ENCODE results near the gene MUC5AC. TPM values are rescaled to one million over a fixed set of nuclear protein-coding genes. Genes with fewer than 3 reads are reported as not detected.
"Not testable (repeated sequence)": the region's sequence is repeated elsewhere in the genome, so short reads cannot be mapped to it uniquely, and the experiment has no call there.

The MUC5AC gene
- total RNA-seq, 1 experiment from 2014 or later: 0.03 TPM

- Histone ChIP-seq H3K36me3 (no peaks in the 10 kb centered on the region), H3K4me3 (no peak overlapping the region), H3K27ac (no peak overlapping the region), H3K9me3 (replicated peaks) (no peaks in the 10 kb centered on the region), H3K27me3 (replicated peaks) (no peaks in the 10 kb centered on the region), H3K4me1 (replicated peaks) (no peaks in the 10 kb centered on the region)
- no peak for DNase-seq (ENCODE audit: low read depth in 1 of 2, low spot score in 2 of 2)
Measured at GRCh38 chr11:1168721-1169161, 11.0 kb downstream of the MUC5AC start.

DNA sequence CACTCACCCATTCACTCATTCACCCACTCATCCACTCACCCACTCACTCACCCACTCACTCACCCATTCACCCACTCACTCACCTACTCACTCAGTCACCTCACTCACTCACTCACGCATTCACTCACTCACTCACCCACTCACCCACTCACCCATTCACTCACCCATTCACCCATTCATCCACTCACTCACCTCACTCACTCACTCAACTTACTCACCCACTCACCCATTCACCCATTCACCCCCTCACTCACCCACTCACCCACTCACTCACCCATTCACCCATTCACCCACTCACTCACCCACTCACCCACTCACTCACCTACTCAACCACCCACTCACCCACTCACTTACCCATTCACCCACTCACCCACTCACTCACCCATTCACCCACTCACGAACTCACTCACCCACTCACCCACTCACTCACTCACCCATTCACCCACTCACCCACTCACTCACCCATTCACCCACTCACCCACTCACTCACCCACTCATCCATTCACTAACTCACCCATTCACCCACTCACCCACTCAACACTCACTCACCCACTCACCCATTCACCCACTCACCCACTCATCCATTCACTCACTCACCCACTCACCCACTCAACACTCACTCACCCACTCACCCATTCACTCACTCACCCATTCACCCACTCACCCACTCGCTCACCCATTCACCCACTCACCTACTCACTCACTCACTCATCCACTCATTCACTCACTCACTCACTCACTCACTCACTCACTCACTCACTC is 13.7 kb downstream of the MUC5AC start:
- Histone ChIP-seq H3K36me3 (no peaks in the 10 kb centered on the region), H3K27me3 (replicated peaks) (no peaks in the 10 kb centered on the region), H3K4me3 (no peak overlapping the region), H3K9me3 (replicated peaks) (no peaks in the 10 kb centered on the region), H3K27ac (no peak overlapping the region), H3K4me1 (replicated peaks) (no peaks in the 10 kb centered on the region)
- no peak for DNase-seq (ENCODE audit: low read depth in 1 of 2, low spot score in 2 of 2)

GRCh38 chr11:1171985-1172728 is 14.4 kb downstream of the MUC5AC start:
- no peaks in the 10 kb centered on the region for H3K36me3 ChIP-seq
- no peak overlapping the region for H3K4me3 ChIP-seq
- no peaks in the 10 kb centered on the region for H3K4me1 ChIP-seq (replicated peaks)
- H3K9me3 ChIP-seq (replicated peaks): no peaks in the 10 kb centered on the region
- no peak for DNase-seq (ENCODE audit: low read depth in 1 of 2, low spot score in 2 of 2)
- H3K27me3 ChIP-seq (replicated peaks): no peaks in the 10 kb centered on the region
- H3K27ac ChIP-seq: no peak overlapping the region

DNA sequence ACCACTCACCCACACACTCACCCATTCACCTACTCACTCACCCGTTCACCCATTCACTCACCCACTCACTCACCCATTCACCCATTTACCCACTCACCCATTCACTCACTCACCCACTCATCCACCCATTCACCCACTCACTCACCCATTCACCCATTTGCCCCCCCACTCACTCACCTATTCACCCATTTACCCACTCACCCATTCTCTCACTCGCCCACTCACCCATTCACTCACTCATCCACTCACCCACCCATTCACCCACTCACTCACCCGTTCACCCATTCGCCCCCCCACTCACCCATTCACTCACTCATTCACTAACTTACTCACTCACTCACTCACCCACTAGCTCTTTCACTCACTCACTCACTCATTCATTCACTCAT is 15.0 kb downstream of the MUC5AC start:
- Histone ChIP-seq H3K27me3 (replicated peaks) (no peaks in the 10 kb centered on the region), H3K4me3 (no peak overlapping the region), H3K36me3 (no peaks in the 10 kb centered on the region), H3K9me3 (replicated peaks) (no peaks in the 10 kb centered on the region), H3K4me1 (replicated peaks) (no peaks in the 10 kb centered on the region), H3K27ac (no peak overlapping the region)
- no peak for DNase-seq (ENCODE audit: low read depth in 1 of 2, low spot score in 2 of 2)

- H3K9me3 ChIP-seq (replicated peaks); H3K36me3 ChIP-seq; H3K27me3 ChIP-seq (replicated peaks); H3K27ac ChIP-seq; H3K4me1 ChIP-seq (replicated peaks); H3K4me3 ChIP-seq; DNase-seq (ENCODE audit: low read depth in 1 of 2, low spot score in 2 of 2): not testable (repeated sequence)
Measured at GRCh38 chr11:1173396-1173795, 15.6 kb downstream of the MUC5AC start.

DNA sequence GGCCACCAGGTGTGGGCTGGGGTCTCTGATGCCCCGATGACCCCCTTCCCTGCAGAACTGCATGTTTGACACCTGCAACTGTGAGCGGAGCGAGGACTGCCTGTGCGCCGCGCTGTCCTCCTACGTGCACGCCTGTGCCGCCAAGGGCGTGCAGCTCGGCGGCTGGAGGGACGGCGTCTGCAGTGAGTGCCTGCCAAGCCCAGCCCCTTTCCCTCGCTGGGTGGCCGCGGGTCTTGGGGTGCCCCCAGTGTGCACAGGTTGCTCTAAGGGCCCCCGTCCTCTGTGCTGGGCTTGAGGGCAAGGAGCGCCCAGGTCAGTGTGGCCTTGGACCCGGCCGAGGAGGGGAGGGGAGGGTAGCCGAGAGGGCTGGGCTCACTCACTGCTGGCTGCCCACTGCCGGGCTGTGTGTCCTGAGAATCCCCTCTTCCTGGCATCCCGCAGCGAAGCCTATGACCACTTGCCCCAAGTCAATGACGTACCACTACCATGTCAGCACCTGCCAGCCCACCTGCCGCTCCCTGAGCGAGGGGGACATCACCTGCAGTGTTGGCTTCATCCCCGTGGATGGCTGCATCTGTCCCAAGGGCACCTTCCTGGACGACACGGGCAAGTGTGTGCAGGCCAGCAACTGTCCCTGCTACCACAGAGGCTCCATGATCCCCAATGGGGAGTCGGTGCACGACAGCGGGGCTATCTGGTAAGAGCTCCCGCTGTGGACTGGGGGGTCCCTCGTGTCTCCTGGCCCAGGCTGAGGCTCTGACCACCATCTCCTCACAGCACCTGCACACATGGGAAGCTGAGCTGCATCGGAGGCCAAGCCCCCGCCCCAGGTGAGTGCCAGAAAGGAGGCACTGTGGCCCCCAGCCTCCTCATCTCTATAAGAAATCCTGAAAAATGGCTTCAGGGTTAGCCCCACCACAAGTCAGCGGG is 17.0 kb downstream of the MUC5AC start:
- Histone ChIP-seq H3K9me3 (replicated peaks) (no peaks in the 10 kb centered on the region), H3K4me1 (replicated peaks) (no peaks in the 10 kb centered on the region), H3K36me3 (no peaks in the 10 kb centered on the region), H3K27me3 (replicated peaks) (no peaks in the 10 kb centered on the region), H3K27ac (no peak overlapping the region), H3K4me3 (no peak overlapping the region)
- no peak for DNase-seq (ENCODE audit: low read depth in 1 of 2, low spot score in 2 of 2)

DNA sequence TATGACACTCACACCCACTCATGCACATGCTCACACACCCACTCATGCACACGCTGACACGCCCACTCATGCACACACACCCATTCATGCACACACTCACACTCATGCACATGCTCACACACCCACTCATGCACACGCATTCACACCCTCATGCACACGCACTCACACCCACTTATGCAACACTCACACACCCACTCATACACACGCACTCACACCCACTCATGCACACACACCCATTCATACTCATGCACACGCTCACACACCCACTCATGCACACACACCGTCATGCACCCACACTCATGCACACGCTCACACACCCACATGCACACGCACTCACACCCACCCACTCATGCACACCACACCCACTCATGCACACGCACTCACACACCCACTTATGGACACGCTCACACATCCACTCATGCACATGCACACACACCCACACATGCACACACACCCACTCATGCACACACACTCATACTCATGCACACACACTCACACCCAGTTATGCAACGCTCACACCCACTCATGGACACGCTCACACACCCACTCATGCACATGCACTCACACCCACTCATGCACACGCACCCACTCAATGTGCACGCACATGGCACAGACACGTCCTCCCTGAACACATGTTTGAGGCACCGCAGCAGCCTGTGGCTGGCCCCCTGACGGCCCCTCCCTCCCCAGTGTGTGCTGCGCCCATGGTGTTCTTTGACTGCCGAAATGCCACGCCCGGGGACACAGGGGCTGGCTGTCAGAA is 17.9 kb downstream of the MUC5AC start:
- no peaks in the 10 kb centered on the region for H3K9me3 ChIP-seq (replicated peaks)
- H3K4me3 ChIP-seq: no peak overlapping the region
- no peak overlapping the region for H3K27ac ChIP-seq
- no peaks in the 10 kb centered on the region for H3K36me3 ChIP-seq
- H3K27me3 ChIP-seq (replicated peaks): no peaks in the 10 kb centered on the region
- no peaks in the 10 kb centered on the region for H3K4me1 ChIP-seq (replicated peaks)
- DNase-seq (ENCODE audit: low read depth in 1 of 2, low spot score in 2 of 2): no peak

DNA sequence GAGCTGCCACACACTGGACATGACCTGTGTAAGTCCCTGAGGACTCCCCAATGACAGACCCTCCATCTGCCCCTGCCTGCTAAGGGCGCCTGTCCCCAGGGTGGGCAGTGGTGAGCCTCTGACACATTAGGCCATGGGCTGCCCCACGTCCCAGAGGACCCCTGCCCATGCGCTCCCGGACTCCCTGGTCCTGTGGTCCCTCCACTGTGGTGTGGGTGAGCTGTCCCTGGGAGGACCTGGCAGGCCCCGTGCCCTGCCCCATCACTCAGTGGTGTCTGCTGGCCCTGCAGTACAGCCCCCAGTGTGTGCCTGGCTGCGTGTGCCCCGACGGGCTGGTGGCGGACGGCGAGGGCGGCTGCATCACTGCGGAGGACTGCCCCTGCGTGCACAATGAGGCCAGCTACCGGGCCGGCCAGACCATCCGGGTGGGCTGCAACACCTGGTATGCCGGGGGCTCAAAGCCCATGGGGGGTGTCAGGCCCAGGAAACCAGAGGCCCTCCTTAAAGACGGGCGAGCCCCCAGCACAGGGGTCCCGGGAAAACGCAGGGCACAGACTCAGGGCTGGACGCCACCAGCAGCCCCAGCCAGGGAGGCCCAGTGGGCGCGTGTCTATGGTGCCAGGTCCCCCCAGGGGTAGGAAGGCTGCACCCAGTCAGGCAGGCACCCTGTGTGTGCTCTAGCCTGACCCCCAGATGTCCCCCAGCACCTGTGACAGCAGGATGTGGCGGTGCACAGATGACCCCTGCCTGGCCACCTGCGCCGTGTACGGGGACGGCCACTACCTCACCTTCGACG is 18.7 kb downstream of the MUC5AC start:
- no peak overlapping the region for H3K4me3 ChIP-seq
- no peak overlapping the region for H3K27ac ChIP-seq
- no peak for DNase-seq (ENCODE audit: low read depth in 1 of 2, low spot score in 2 of 2)
- H3K4me1 ChIP-seq (replicated peaks): no peaks in the 10 kb centered on the region
- no peaks in the 10 kb centered on the region for H3K27me3 ChIP-seq (replicated peaks)
- no peaks in the 10 kb centered on the region for H3K36me3 ChIP-seq
- H3K9me3 ChIP-seq (replicated peaks): no peaks in the 10 kb centered on the region

- no peak for DNase-seq (ENCODE audit: low read depth in 1 of 2, low spot score in 2 of 2)
- Histone ChIP-seq H3K27me3 (replicated peaks) (no peaks in the 10 kb centered on the region), H3K4me3 (no peak overlapping the region), H3K4me1 (replicated peaks) (no peaks in the 10 kb centered on the region), H3K27ac (no peak overlapping the region), H3K36me3 (no peaks in the 10 kb centered on the region), H3K9me3 (replicated peaks) (no peaks in the 10 kb centered on the region)
Measured at GRCh38 chr11:1177020-1177770, 19.4 kb downstream of the MUC5AC start.

GRCh38 chr11:1177771-1178090 is 20.0 kb downstream of the MUC5AC start:
- Histone ChIP-seq H3K4me3 (no peak overlapping the region), H3K36me3 (no peaks in the 10 kb centered on the region), H3K4me1 (replicated peaks) (no peaks in the 10 kb centered on the region), H3K27me3 (replicated peaks) (no peaks in the 10 kb centered on the region), H3K27ac (no peak overlapping the region), H3K9me3 (replicated peaks) (no peaks in the 10 kb centered on the region)
- DNase-seq (ENCODE audit: low read depth in 1 of 2, low spot score in 2 of 2): no peak

GRCh38 chr11:1178201-1178885 is 20.6 kb downstream of the MUC5AC start:
- no peaks in the 10 kb centered on the region for H3K9me3 ChIP-seq (replicated peaks)
- no peak overlapping the region for H3K4me3 ChIP-seq
- DNase-seq (ENCODE audit: low read depth in 1 of 2, low spot score in 2 of 2): no peak

DNA sequence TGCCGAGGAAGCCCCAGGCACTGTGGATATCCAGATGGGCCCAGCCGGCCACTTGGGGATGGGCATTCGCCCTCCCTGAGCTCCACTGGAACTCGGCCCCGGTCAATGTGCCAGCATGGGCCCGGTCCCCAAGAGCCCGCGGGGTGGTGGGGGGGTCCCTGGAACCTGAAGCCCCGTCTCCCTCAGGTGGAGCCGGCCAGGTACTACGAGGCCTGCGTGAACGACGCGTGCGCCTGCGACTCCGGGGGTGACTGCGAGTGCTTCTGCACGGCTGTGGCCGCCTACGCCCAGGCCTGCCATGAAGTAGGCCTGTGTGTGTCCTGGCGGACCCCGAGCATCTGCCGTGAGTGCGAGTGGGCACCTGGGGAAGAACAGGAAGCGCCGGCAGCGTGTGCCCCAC is 21.2 kb downstream of the MUC5AC start:
- no peak overlapping the region for H3K4me3 ChIP-seq
- DNase-seq (ENCODE audit: low read depth in 1 of 2, low spot score in 2 of 2): no peak
- H3K36me3 ChIP-seq: no peaks in the 10 kb centered on the region
- H3K27me3 ChIP-seq (replicated peaks): no peaks in the 10 kb centered on the region
- no peaks in the 10 kb centered on the region for H3K4me1 ChIP-seq (replicated peaks)
- H3K27ac ChIP-seq: no peak overlapping the region
- H3K9me3 ChIP-seq (replicated peaks): no peaks in the 10 kb centered on the region

More at GRCh38 chr11:1178201-1178885, 20.6 kb downstream of the MUC5AC start:
- Histone ChIP-seq H3K36me3 (no peaks in the 10 kb centered on the region), H3K27ac (no peak overlapping the region), H3K4me1 (replicated peaks) (no peaks in the 10 kb centered on the region), H3K27me3 (replicated peaks) (no peaks in the 10 kb centered on the region)
